Thyroid gland (tissue), 4 donors: ENCODE measurements around the gene STK24. TPM values are rescaled to one million over a fixed set of nuclear protein-coding genes. Genes with fewer than 3 reads are reported as not detected.

Source experiments
- DNase-seq, 2 donors: peaks; one replicate each; pipeline ENCODE4 v3.0.0-alpha.2; 2019
- H3K27ac ChIP-seq, 3 donors: fragments of 200-600 bp; sonication (generic); 1 replicate in 2 of 3; 2 replicates in 1 of 3; pipeline ENCODE4 v1.5.1; 2016 to 2019; ENCODE audit warnings: mild to moderate bottlenecking in 1 of 3, moderate library complexity in 1 of 3
- H3K27me3 ChIP-seq: fragments of 200-600 bp; sonication (generic); one replicate; pipeline ENCODE4 v1.5.1; 2019
- H3K36me3 ChIP-seq, 2 donors: fragments of 200-600 bp; sonication (generic); one replicate each; pipeline ENCODE4 v1.5.1; 2016 to 2019
- H3K4me1 ChIP-seq, 2 donors: fragments of 200-600 bp; sonication (generic); one replicate each; pipeline ENCODE4 v1.5.1; 2017 to 2019
- H3K4me3 ChIP-seq, 3 donors: fragments of 200-600 bp; sonication (generic); replicated peaks in 1 of 3; 1 replicate in 2 of 3; 2 replicates in 1 of 3; pipeline ENCODE4 v1.5.1; 2016; ENCODE audit warnings: mild to moderate bottlenecking in 1 of 3
- H3K9me3 ChIP-seq: fragments of 200-600 bp; sonication (generic); one replicate; pipeline ENCODE4 v1.5.1; 2017
- CTCF ChIP-seq, 6 experiments: fragments of 200-600 bp in 3 of 6; fragments of 450-650 bp in 3 of 6; sonication (generic) in 3 of 6; IDR thresholded peaks; one replicate each; pipeline ENCODE4 v1.5.1; 2016 to 2019; ENCODE audit warnings: antibody characterized with exemption in 6 of 6, mild to moderate bottlenecking in 2 of 6, inconsistent platforms in 1 of 6, moderate library complexity in 1 of 6
- POLR2A ChIP-seq, 2 donors: fragments of 450-650 bp; IDR thresholded peaks; one replicate each; pipeline ENCODE4 v1.6.1; 2017; ENCODE audit warnings: antibody characterized with exemption in 2 of 2, mild to moderate bottlenecking in 2 of 2, moderate library complexity in 1 of 2
- WGBS, 2 donors: methylation state at CpG; one replicate each; pipeline ENCODE4 v1.1.5; 2017; 5-methylcytosine and 5-hydroxymethylcytosine counted together
- intact Hi-C: fragments of 100-400 bp; cut with DNase I; formaldehyde crosslinking; loops from one replicate; pipeline ENCODE4 v1.15.1; 2023
- total RNA-seq, 4 donors: library from RNA; depleted of rRNA; stranded (reverse); fragments of >200 nt; gene quantifications; one replicate each; pipeline ENCODE4 v1.2.3, GENCODE V29; 2016

STK24 gene
- total RNA-seq, 4 donors from 2014 or later: 74.5 to 102 (median 90.7) TPM

GRCh38 chr13:98515818-98516465 is 61.0 kb downstream of the STK24 start:
- Histone ChIP-seq H3K9me3 (no peaks in the 10 kb centered on the region), H3K36me3 (no peaks in the 10 kb centered on the region), H3K27ac (peak overlapping the region in 1 of 3 donors; percentile 15), H3K27me3 (no peaks in the 10 kb centered on the region), H3K4me3 (no peak overlapping the region), H3K4me1 (peaks cover under 1 to 23% of the 10 kb centered on the region in 2 donors)
- intact Hi-C loops: no loop called here
- WGBS, 2 donors: 78 to 85% methylated on average over 4 of the region's 4 CpGs
- DNase-seq: no peak
- TF ChIP-seq POLR2A (IDR thresholded peaks at IDR 0.05) (no peak), CTCF (IDR thresholded peaks at IDR 0.05) (no peak)

GRCh38 chr13:98514288-98514687 is 62.6 kb downstream of the STK24 start:
- H3K4me1 ChIP-seq: peaks cover 5 to 27% of the 10 kb centered on the region in 2 donors
- intact Hi-C loops: no loop called here

GRCh38 chr13:98513837-98514236 is 63.1 kb downstream of the STK24 start:
- Histone ChIP-seq H3K9me3 (no peaks in the 10 kb centered on the region), H3K36me3 (no peaks in the 10 kb centered on the region), H3K4me1 (peaks cover 9 to 32% of the 10 kb centered on the region in 2 donors), H3K27me3 (no peaks in the 10 kb centered on the region), H3K27ac (no peak overlapping the region), H3K4me3 (no peak overlapping the region)
- intact Hi-C loops: no loop called here
- DNase-seq: no peak
- 97 to 98% methylated on average over 2 of the region's 2 CpGs for WGBS, 2 donors
- TF ChIP-seq CTCF (IDR thresholded peaks at IDR 0.05) (no peak), POLR2A (IDR thresholded peaks at IDR 0.05) (no peak)

More at GRCh38 chr13:98514288-98514687, 62.6 kb downstream of the STK24 start:
- DNase-seq: no peak
- H3K4me3 ChIP-seq: no peak overlapping the region
- H3K36me3 ChIP-seq: no peaks in the 10 kb centered on the region
- H3K27me3 ChIP-seq: no peaks in the 10 kb centered on the region
- no peaks in the 10 kb centered on the region for H3K9me3 ChIP-seq
- H3K27ac ChIP-seq: no peak overlapping the region
- 98 to 100% methylated on average over 1 of the region's 1 CpG for WGBS, 2 donors
- TF ChIP-seq POLR2A (IDR thresholded peaks at IDR 0.05): no peak
- no peak for TF ChIP-seq CTCF (IDR thresholded peaks at IDR 0.05)

DNA sequence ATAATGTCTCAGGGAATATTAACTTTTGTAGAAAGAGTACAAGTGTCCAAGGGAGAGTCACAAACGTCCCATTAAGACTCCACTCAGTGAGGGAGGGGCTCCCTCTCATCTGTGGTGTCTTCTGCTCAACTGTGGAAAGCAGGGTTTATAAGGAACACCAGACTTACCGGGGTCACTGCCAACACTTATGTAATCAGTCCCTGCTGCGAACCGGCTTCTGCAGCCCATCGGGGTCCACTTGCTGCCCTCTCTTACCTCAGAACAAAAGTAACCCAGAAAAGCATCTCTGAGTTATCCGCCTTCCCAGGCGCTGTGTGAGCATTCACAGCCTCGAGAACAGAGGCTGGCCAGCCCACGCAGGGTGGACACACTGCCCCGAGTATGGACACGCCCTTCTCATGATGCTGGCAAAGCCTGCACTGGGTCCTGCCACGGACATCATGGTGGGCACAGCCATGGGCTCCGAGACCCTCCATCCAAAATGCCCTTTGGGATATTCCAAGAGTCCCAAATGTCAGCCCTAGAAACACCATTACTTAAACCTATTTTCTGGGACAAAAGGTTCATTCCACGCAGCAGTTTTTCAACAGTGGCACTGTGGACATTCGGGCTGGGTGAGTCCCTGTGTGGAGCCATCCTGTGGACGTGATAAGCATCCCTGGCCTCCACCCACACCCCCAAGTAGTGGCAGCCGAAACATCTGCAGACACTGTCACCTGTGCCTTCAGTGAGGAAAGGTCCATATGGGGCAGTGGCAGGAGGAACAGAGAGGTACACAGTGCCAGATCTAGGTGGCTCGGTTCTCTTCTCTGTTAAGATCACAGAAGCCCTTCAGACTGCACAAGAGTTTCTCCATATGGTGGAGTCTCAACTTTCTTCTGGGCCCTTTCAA is 63.9 kb downstream of the STK24 start:
- Histone ChIP-seq H3K9me3 (no peaks in the 10 kb centered on the region), H3K4me1 (peaks cover 14 to 40% of the 10 kb centered on the region in 2 donors), H3K4me3 (no peak overlapping the region), H3K36me3 (no peaks in the 10 kb centered on the region), H3K27ac (no peak overlapping the region), H3K27me3 (no peaks in the 10 kb centered on the region)
- no peak for DNase-seq
- 87 to 94% methylated on average over 14 to 18 of the region's 18 CpGs for WGBS, 2 donors
- TF ChIP-seq CTCF (IDR thresholded peaks at IDR 0.05) (no peak), POLR2A (IDR thresholded peaks at IDR 0.05) (no peak)
- intact Hi-C loops: no loop called here

DNA sequence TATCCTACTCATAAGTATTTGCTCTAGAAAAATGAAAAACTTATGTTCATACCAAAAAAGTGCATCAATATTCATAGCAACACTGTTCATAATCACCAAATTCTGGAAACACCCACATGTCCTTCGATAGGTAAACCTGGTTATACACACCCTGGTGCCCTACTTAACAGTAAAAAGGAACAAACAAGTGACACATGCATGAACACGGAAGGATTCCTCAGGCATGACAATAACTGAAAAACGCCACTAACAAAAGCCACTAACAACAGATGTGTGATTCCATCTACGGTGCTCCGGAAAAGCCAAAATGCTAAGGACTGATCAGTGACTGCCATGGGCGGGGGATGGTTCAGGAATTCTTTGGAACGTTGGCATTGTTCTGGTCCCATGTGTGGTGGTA is 65.5 kb downstream of the STK24 start:
- H3K36me3 ChIP-seq: no peaks in the 10 kb centered on the region
- peaks cover 27 to 56% of the 10 kb centered on the region in 2 donors for H3K4me1 ChIP-seq
- 91 to 94% methylated on average over 7 of the region's 7 CpGs for WGBS, 2 donors

More for the DNA sequence above, 65.5 kb downstream of the STK24 start:
- no peaks in the 10 kb centered on the region for H3K9me3 ChIP-seq
- no peak overlapping the region for H3K4me3 ChIP-seq
- DNase-seq: no peak
- no peaks in the 10 kb centered on the region for H3K27me3 ChIP-seq
- no peak overlapping the region for H3K27ac ChIP-seq
- intact Hi-C loops: no loop called here
- TF ChIP-seq CTCF (IDR thresholded peaks at IDR 0.05) (no peak), POLR2A (IDR thresholded peaks at IDR 0.05) (no peak)
